Progenitor cell of endocrine pancreas (in vitro differentiated cells): ENCODE measurements around the gene MBNL2. TPM values are rescaled to one million over a fixed set of nuclear protein-coding genes. Genes with fewer than 3 reads are reported as not detected.

Source experiments
- DNase-seq: peaks from one replicate; pipeline ENCODE4 v3.0.0; 2021; ENCODE audit warnings: low spot score; ENCODE audit not compliant: unreplicated experiment
- H3K27ac Mint-ChIP-seq: 2 replicates; pipeline ENCODE4 v1.8.0; 2021; ENCODE audit warnings: mild to moderate bottlenecking, moderate library complexity, mixed read lengths
- H3K27me3 Mint-ChIP-seq: 2 replicates; pipeline ENCODE4 v1.8.0; 2021; ENCODE audit warnings: mixed read lengths
- H3K36me3 Mint-ChIP-seq: 2 replicates; pipeline ENCODE4 v1.8.0; 2022; ENCODE audit warnings: mixed read lengths; ENCODE audit not compliant: insufficient read depth
- H3K4me1 Mint-ChIP-seq: 2 replicates; pipeline ENCODE4 v1.8.0; 2021; ENCODE audit warnings: low read depth, mixed read lengths
- H3K4me3 Mint-ChIP-seq: 2 replicates; pipeline ENCODE4 v1.8.0; 2021; ENCODE audit warnings: low read depth, mild to moderate bottlenecking, moderate library complexity, mixed read lengths
- H3K9me3 Mint-ChIP-seq: 2 replicates; pipeline ENCODE4 v1.8.0; 2021; ENCODE audit warnings: low read depth, mixed read lengths
- total RNA-seq: library from RNA; stranded (reverse); gene quantifications from 2 replicates; pipeline ENCODE4 v1.2.1, GENCODE V29; 2021
- TF ChIP-seq, protein P1 (sequence below): fragments of 200-600 bp; sonication (generic); IDR thresholded peaks from one replicate; pipeline ENCODE4 v1.5.0; 2021; ENCODE audit warnings: antibody characterized with exemption, mild to moderate bottlenecking; ENCODE audit not compliant: unreplicated experiment

MBNL2 gene
- total RNA-seq, 1 donor from 2014 or later, result 51.3 TPM

DNA sequence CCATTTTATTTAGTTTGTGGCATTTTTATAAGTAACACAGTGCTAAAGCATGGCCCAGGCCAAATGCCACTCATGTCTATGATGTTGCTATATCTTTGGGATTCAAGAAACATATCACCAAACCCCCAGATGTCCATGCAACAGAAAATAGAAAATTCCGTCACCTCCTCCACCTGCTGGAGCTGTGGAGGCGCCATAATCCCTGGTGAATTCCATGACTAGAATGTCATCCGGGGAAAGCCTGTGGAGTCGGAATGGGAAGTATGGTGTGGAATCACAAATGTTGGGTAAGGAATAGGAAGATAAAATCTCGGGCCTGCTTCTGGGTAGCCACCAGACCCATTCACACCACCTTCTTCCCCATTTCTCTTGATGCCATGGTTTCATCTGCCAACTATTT, 160.1 kb downstream of the MBNL2 start:
- TF ChIP-seq, protein P1, sequence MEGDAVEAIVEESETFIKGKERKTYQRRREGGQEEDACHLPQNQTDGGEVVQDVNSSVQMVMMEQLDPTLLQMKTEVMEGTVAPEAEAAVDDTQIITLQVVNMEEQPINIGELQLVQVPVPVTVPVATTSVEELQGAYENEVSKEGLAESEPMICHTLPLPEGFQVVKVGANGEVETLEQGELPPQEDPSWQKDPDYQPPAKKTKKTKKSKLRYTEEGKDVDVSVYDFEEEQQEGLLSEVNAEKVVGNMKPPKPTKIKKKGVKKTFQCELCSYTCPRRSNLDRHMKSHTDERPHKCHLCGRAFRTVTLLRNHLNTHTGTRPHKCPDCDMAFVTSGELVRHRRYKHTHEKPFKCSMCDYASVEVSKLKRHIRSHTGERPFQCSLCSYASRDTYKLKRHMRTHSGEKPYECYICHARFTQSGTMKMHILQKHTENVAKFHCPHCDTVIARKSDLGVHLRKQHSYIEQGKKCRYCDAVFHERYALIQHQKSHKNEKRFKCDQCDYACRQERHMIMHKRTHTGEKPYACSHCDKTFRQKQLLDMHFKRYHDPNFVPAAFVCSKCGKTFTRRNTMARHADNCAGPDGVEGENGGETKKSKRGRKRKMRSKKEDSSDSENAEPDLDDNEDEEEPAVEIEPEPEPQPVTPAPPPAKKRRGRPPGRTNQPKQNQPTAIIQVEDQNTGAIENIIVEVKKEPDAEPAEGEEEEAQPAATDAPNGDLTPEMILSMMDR, result no peak
- DNase-seq, result no peak
- Mint-ChIP-seq H3K4me3 (no peak overlapping the region), H3K36me3 (peaks cover 24% of the 10 kb centered on the region), H3K27me3 (no peaks in the 10 kb centered on the region), H3K4me1 (no peaks in the 10 kb centered on the region), H3K9me3 (no peaks in the 10 kb centered on the region), H3K27ac (no peak overlapping the region)

DNA sequence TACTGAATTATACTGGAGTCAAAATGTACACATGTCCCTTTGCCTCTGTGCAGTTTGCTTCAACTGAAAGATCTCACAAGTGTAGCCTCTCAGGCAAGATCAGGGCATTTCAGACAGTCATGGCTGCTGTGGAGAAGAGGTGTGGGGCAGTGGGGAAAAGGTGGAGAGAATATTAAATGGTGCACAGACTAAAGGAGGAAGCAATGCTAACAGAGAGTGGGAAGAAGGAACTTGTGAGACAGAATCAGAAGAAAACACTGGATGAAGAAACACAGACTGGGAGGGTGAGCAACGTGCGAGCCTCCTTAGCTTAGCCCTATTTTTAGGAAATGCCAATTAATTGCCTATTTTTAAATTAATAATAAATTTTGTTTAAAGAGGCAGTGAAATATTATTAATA, 162.2 kb downstream of the MBNL2 start:
- no peak for DNase-seq
- no peak overlapping the region for H3K27ac Mint-ChIP-seq
- H3K36me3 Mint-ChIP-seq, result peaks cover 25% of the 10 kb centered on the region
- H3K9me3 Mint-ChIP-seq, result no peaks in the 10 kb centered on the region
- H3K4me3 Mint-ChIP-seq, result no peak overlapping the region
- TF ChIP-seq, protein P1, result no peak
- H3K4me1 Mint-ChIP-seq, result no peaks in the 10 kb centered on the region
- no peaks in the 10 kb centered on the region for H3K27me3 Mint-ChIP-seq

DNA sequence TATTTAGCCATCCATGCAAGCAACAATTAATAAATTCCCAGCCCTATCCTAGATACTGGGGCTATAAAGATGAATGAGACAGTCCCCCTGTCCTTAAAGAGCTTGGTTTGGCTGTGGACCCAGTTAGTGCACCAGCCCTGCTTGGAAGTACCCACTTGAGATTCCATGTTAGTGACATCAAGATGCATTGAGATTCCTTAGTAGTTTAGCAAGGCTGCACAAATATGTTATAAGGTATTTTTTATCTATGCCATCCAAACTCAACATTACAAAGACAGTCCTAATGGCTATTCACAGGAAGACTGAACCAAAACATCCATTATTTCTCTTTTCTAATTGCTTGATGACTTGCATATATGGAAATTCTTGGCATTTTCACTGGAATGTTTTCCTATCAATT, 163.0 kb downstream of the MBNL2 start:
- Mint-ChIP-seq H3K9me3 (no peaks in the 10 kb centered on the region), H3K27me3 (no peaks in the 10 kb centered on the region), H3K27ac (no peak overlapping the region), H3K4me1 (no peaks in the 10 kb centered on the region), H3K36me3 (peaks cover 23% of the 10 kb centered on the region), H3K4me3 (no peak overlapping the region)
- DNase-seq, result no peak
- TF ChIP-seq, protein P1, result no peak

DNA sequence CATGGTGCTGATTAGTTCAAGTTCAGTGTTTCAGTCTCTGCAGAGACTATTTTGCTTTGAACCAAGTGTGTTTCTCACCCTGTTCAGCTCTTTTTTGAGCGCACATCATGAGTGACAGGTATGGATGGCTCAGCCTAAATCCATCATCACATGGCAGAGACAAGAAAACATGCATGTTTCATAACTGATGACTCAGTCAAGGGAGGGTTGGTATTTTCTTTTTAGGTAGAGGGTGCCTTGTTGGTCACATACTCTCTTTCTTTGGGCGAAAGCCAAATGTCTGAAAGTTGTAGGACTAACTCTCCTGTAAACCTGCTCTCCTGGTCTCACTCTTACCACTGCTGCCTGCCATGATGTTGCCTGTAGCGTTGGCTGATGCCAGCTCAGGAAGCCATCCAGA, 163.7 kb downstream of the MBNL2 start:
- no peaks in the 10 kb centered on the region for H3K27me3 Mint-ChIP-seq
- H3K4me3 Mint-ChIP-seq, result no peak overlapping the region
- H3K9me3 Mint-ChIP-seq, result no peaks in the 10 kb centered on the region
- no peak overlapping the region for H3K27ac Mint-ChIP-seq
- peaks cover 23% of the 10 kb centered on the region for H3K36me3 Mint-ChIP-seq
- TF ChIP-seq, protein P1, result no peak
- DNase-seq, result no peak
- H3K4me1 Mint-ChIP-seq, result no peaks in the 10 kb centered on the region

DNA sequence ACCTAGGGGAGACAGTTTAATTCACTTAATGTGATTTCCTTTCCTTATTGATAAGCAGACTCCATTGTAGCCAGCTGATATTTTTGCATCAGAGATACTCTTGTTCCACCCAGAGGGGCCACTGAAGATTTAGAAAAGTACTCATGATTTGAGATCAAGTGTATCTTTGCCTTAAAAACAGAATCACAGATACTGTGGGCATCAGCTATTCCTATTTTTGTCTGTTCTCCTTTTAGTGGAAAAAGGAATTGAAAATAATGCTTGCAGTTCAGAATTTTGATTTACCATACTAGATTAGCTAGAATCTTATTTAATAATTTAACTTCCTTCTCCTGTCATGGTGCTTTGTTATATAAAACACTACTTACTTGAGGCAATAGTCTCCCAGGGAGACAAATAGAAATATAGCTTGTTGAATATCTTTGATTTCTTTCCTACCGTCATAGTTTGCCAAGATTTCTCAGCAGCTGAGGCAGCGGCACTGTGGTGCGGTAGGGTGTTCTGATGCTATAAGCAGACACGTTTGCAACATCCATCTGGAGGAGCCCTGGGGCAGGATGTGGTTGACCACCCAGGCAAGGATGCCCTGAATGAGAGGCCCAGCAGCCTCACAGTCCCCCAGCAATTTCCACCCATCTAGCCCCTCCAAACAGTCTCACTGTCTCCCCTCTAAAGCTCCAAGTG, 164.8 kb downstream of the MBNL2 start:
- TF ChIP-seq, protein P1, result no peak
- Mint-ChIP-seq H3K27ac (no peak overlapping the region), H3K4me1 (no peaks in the 10 kb centered on the region), H3K27me3 (no peaks in the 10 kb centered on the region), H3K36me3 (peaks cover 30% of the 10 kb centered on the region), H3K4me3 (no peak overlapping the region), H3K9me3 (no peaks in the 10 kb centered on the region)
- DNase-seq, result no peak
